Uterus (tissue), 2 donors: ENCODE data around the gene UGP2.

Experiments
- POLR2A ChIP-seq, 2 donors: fragments of 450-650 bp; IDR thresholded peaks; one replicate each; pipeline ENCODE4 v1.6.1; 2016; ENCODE audit warnings: antibody characterized with exemption in 2 of 2, mild to moderate bottlenecking in 1 of 2, moderate library complexity in 1 of 2
- TF ChIP-seq, protein P1 (sequence below), 4 experiments: fragments of 200-600 bp in 2 of 4; fragments of 450-650 bp in 2 of 4; sonication (generic) in 2 of 4; IDR thresholded peaks; one replicate each; pipeline ENCODE4 v1.5.1; 2016 to 2019; ENCODE audit warnings: antibody characterized with exemption in 4 of 4, mild to moderate bottlenecking in 2 of 4, moderate library complexity in 1 of 4

DNA sequence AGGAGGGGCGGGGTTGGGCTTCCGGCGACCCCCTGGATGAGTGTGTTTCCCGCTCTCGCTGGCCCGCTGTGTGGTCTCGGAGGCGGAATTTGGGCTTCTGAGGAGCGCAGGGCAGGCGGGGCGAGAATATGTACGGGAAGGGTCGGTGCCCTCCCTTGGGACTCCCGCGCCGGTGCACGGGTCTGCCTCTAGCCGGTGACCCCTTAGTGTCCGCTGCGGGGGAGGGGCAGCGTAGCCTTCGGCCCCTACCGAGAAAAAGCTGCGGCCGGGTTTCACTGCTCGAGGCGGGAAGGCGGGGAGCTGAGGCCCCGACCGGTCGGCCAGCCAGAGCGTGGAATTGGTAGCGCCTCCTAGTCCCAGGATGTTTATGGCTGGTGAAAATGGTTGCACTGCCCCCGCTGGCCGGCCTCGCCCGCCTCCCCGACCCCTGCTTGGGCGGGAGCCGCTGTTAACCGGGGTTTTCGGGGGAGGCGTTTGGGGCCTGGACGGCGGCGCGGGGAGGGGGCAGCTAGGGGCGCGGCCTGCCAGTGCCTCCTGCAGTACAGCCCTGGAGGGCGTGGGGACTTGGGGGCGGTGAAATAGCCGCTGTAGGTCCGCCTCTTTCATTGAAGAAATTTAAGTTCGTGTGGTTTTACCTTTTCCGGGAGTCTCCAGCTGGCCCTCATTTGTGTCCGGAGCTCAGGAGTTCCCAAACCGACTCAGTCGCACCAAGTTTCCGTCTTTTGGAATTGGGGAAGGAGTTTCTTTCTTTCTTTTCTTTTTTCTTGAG lies at the start of gene UGP2:
- TF ChIP-seq, protein P1, sequence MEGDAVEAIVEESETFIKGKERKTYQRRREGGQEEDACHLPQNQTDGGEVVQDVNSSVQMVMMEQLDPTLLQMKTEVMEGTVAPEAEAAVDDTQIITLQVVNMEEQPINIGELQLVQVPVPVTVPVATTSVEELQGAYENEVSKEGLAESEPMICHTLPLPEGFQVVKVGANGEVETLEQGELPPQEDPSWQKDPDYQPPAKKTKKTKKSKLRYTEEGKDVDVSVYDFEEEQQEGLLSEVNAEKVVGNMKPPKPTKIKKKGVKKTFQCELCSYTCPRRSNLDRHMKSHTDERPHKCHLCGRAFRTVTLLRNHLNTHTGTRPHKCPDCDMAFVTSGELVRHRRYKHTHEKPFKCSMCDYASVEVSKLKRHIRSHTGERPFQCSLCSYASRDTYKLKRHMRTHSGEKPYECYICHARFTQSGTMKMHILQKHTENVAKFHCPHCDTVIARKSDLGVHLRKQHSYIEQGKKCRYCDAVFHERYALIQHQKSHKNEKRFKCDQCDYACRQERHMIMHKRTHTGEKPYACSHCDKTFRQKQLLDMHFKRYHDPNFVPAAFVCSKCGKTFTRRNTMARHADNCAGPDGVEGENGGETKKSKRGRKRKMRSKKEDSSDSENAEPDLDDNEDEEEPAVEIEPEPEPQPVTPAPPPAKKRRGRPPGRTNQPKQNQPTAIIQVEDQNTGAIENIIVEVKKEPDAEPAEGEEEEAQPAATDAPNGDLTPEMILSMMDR (IDR thresholded peaks at IDR 0.05) = peak in 3 of 4 experiments; percentile 10 to 35 (median 21)
- peak; percentile 67 to 84 for TF ChIP-seq POLR2A (IDR thresholded peaks at IDR 0.05)
